ENCODE measurements around the gene FRMD4A.

DNA sequence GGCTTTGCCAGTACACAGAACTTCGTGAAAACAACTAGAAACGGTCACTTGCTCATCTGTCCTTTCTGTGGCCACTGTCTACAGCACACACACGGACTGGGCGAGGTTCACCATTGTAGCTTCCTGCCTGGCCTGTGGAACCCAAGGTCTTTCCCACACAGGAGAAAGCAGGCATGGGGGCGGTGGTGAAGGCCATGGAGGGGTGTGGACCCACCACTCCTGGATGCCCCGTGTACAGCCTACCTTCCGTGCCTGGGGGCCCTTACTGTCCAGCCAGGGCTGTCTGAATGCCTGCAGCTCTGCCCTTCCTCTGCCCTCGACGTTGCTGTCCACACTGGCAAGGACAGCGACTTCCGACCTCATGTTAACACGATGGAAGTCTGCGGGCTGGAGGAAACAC, 635.1 kb downstream of the FRMD4A start:
- TF ChIP-seq POLR2A (IDR thresholded peaks at IDR 0.05), result no peak
- TF ChIP-seq, protein P1, sequence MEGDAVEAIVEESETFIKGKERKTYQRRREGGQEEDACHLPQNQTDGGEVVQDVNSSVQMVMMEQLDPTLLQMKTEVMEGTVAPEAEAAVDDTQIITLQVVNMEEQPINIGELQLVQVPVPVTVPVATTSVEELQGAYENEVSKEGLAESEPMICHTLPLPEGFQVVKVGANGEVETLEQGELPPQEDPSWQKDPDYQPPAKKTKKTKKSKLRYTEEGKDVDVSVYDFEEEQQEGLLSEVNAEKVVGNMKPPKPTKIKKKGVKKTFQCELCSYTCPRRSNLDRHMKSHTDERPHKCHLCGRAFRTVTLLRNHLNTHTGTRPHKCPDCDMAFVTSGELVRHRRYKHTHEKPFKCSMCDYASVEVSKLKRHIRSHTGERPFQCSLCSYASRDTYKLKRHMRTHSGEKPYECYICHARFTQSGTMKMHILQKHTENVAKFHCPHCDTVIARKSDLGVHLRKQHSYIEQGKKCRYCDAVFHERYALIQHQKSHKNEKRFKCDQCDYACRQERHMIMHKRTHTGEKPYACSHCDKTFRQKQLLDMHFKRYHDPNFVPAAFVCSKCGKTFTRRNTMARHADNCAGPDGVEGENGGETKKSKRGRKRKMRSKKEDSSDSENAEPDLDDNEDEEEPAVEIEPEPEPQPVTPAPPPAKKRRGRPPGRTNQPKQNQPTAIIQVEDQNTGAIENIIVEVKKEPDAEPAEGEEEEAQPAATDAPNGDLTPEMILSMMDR (IDR thresholded peaks at IDR 0.05), result no peak

All from heart left ventricle (tissue), 13 donors.